Glutamatergic neuron (in vitro differentiated cells): ENCODE data around the gene PTPRJ. TPM values are rescaled to one million over a fixed set of nuclear protein-coding genes. Genes with fewer than 3 reads are reported as not detected.
A peak's percentile ranks its signal among the peaks of the same experiment; 100 is the strongest.

ENCODE experiments used
- DNase-seq: peaks from one replicate; pipeline ENCODE4 v3.0.0; 2022
- H3K27ac Mint-ChIP-seq: one replicate; pipeline ENCODE4 v1.8.0; 2020; ENCODE audit warnings: mild to moderate bottlenecking, mixed read lengths, inconsistent platforms; ENCODE audit not compliant: unreplicated experiment
- H3K27me3 Mint-ChIP-seq: one replicate; pipeline ENCODE4 v1.8.0; 2020; ENCODE audit warnings: mild to moderate bottlenecking, moderate library complexity, mixed read lengths, inconsistent platforms; ENCODE audit not compliant: unreplicated experiment
- H3K36me3 Mint-ChIP-seq: one replicate; pipeline ENCODE4 v1.8.0; 2020; ENCODE audit warnings: mild to moderate bottlenecking, mixed read lengths, inconsistent platforms; ENCODE audit not compliant: unreplicated experiment
- H3K4me1 Mint-ChIP-seq: one replicate; pipeline ENCODE4 v1.8.0; 2020; ENCODE audit warnings: mild to moderate bottlenecking, low read depth, mixed read lengths, inconsistent platforms; ENCODE audit not compliant: unreplicated experiment
- H3K4me3 Mint-ChIP-seq: one replicate; pipeline ENCODE4 v1.8.0; 2020; ENCODE audit warnings: mild to moderate bottlenecking, mixed read lengths, inconsistent platforms; ENCODE audit not compliant: unreplicated experiment
- H3K9me3 Mint-ChIP-seq: one replicate; pipeline ENCODE4 v1.8.0; 2020; ENCODE audit warnings: mild to moderate bottlenecking, moderate library complexity, mixed read lengths, inconsistent platforms; ENCODE audit not compliant: unreplicated experiment
- total RNA-seq: library from RNA; stranded (reverse); fragmentation: NEBNext Ultra II Directional; extraction: Animal tissue kit (Norgen Biotek cat#: 25700); gene quantifications from one replicate; pipeline ENCODE4 v1.2.1, GENCODE V29; 2021; ENCODE audit not compliant: unreplicated experiment
- TF ChIP-seq, protein P1 (sequence below): fragments of 200-600 bp; sonication (generic); IDR thresholded peaks from one replicate; pipeline ENCODE4 v1.5.0; 2021; ENCODE audit not compliant: partially characterized antibody, unreplicated experiment

The PTPRJ gene
- total RNA-seq, 1 donor from 2014 or later = 2.4 TPM

DNA sequence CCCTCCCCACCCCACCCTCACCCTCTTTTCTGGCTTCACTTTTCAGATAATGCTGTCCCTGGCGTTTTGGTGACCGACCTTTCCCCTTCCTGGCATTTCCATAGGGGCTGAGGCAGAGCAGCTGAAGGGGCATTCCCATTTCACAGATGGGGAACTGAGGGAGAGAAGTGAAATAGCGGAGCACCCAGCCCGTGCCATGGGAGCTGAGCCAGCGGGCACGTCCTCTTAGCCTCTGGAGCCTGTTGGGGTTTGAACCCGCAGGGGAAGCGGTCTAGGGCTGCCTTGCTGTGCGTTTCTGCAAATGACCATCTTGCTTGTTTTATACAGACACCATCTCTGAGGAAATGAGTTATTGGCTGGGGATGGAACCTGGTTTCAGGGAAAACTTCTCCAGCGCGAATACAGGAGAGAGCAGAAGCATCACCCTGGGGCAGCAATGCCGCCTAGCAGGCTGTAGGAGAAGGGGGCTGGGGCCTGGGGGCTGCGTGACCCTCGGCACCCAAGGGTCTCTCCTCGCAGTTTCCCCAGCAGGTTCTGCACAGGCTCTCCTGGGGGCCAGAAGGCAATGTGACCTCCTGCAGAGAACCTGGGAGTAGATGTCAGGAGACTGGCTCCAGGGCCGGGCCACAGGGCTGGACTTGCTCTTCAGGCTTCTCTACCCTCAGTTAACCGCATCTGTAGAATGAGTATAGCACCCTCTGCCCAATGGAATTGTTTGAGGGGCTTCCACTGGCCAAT, 1.5 kb downstream of the PTPRJ start:
- Mint-ChIP-seq H3K27ac (no peak overlapping the region), H3K36me3 (no peaks in the 10 kb centered on the region), H3K4me3 (peak overlapping the region; percentile 78), H3K27me3 (peaks cover 7% of the 10 kb centered on the region), H3K4me1 (no peaks in the 10 kb centered on the region), H3K9me3 (peaks cover 5% of the 10 kb centered on the region)
- DNase-seq = no peak
- TF ChIP-seq, protein P1, sequence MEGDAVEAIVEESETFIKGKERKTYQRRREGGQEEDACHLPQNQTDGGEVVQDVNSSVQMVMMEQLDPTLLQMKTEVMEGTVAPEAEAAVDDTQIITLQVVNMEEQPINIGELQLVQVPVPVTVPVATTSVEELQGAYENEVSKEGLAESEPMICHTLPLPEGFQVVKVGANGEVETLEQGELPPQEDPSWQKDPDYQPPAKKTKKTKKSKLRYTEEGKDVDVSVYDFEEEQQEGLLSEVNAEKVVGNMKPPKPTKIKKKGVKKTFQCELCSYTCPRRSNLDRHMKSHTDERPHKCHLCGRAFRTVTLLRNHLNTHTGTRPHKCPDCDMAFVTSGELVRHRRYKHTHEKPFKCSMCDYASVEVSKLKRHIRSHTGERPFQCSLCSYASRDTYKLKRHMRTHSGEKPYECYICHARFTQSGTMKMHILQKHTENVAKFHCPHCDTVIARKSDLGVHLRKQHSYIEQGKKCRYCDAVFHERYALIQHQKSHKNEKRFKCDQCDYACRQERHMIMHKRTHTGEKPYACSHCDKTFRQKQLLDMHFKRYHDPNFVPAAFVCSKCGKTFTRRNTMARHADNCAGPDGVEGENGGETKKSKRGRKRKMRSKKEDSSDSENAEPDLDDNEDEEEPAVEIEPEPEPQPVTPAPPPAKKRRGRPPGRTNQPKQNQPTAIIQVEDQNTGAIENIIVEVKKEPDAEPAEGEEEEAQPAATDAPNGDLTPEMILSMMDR = no peak

DNA sequence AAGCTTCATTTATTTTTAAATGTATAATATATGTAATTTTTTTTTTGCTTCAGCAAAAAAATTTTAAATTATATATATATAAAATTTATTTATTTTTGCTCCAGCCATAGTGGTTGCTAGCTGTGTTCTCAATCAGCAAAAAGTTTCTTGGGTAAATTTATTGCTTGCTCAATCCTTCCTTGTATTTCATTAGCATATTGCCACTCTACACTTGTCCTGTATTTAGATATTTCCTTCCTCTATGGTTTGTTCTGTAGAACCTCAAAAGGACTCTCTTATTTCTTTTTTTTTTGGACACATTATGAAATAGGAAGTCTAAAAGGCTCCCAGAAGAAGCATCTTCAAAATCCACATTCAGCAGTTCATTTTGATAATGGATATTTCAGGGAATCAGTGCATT, 2.3 kb downstream of the PTPRJ start:
- TF ChIP-seq, protein P1 = no peak
- Mint-ChIP-seq H3K4me1 (no peaks in the 10 kb centered on the region), H3K9me3 (peaks cover 5% of the 10 kb centered on the region), H3K36me3 (no peaks in the 10 kb centered on the region), H3K27ac (no peak overlapping the region), H3K4me3 (no peak overlapping the region), H3K27me3 (peaks cover 7% of the 10 kb centered on the region)
- DNase-seq = no peak

DNA sequence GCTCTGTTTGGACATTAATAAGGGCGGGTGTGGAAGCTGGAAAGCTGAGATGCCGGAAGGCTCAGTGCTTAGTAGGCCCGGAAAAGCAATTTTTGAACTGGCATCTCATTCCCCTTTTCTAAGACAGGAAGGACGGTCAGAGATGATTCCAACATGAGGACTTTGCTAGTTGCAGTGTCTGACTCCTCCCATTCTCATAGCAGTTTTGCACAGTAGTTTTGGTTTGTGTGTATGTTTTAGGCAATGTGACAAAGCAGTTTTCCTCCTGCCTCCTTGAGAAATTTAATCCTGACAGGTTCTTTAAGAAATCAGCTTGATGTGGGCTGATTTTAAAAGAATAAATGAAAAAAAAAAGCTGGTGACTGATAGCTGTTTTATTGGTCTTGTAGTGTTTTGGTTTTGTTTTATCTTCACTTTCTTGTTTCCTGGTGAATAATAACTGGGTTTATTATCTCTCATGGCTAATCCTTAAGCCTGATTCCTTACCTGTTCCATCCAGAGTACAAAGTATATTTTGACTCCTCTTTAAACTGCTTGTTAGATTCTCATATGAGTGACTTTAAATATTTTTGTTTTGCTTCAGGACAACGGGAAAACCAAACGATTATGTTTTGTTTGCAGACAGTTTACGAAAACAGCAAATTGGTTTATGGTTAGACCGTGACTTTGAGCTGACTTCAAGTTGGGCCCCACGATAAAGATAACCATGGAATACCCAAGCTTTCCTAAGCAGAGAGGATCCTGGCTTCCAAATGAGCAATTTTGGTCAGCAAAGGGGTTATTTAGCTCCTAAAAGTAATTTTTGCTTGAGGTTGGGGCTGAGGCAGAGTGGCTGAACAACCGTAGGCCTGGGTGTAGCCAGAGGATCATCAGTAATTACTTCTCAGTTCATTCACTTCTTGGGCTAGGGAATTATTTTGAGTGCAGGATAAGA, 3.4 kb downstream of the PTPRJ start:
- H3K4me3 Mint-ChIP-seq = no peak overlapping the region
- no peak overlapping the region for H3K27ac Mint-ChIP-seq
- peaks cover 5% of the 10 kb centered on the region for H3K9me3 Mint-ChIP-seq
- peaks cover 7% of the 10 kb centered on the region for H3K27me3 Mint-ChIP-seq
- H3K4me1 Mint-ChIP-seq = no peaks in the 10 kb centered on the region
- H3K36me3 Mint-ChIP-seq = no peaks in the 10 kb centered on the region
- no peak for DNase-seq
- TF ChIP-seq, protein P1 = no peak

DNA sequence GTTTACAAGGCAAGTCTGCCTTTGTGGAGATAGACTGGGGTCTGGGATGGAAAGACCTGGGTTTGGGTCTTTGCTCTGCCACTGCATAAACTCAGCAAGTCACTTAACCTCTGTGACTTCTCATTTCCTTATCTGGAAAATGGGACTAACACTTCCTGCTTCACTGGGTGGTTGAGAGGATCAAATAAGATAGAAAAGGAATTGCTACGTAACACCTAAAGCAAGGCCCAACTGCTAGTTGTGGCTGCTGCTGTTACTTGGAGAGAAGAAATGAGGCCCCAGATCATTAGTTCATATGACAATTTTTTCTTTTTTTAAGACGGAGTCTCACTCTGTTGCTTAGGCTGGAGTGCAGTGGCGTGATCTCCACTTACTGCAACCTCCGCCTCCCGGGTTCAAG, 5.9 kb downstream of the PTPRJ start:
- TF ChIP-seq, protein P1 = no peak
- Mint-ChIP-seq H3K9me3 (peaks cover 3% of the 10 kb centered on the region), H3K4me1 (no peaks in the 10 kb centered on the region), H3K27ac (peak overlapping the region; percentile 43), H3K4me3 (no peak overlapping the region), H3K36me3 (no peaks in the 10 kb centered on the region), H3K27me3 (peaks cover 4% of the 10 kb centered on the region)
- DNase-seq = no peak
